Measurements from ENCODE around the gene APBA2. TPM values are rescaled to one million over a fixed set of nuclear protein-coding genes. Genes with fewer than 3 reads are reported as not detected.
"Not testable (repeated sequence)": the region's sequence is repeated elsewhere in the genome, so short reads cannot be mapped to it uniquely, and the experiment has no call there.

The APBA2 gene
- total RNA-seq, 4 donors from 2014 or later, result 1.3 to 7.0 (median 2.4) TPM

GRCh38 chr15:29018995-29019976, 133.5 kb downstream of the APBA2 start:
- no peaks in the 10 kb centered on the region for H3K9me3 ChIP-seq
- no peaks in the 10 kb centered on the region for H3K36me3 ChIP-seq
- no peak for DNase-seq (ENCODE audit: low spot score in 2 of 2)
- no peak overlapping the region for H3K27ac ChIP-seq
- no peaks in the 10 kb centered on the region for H3K27me3 ChIP-seq
- H3K4me3 ChIP-seq, result no peak overlapping the region
- H3K4me1 ChIP-seq, result no peaks in the 10 kb centered on the region
- 83% methylated on average over 8 of the region's 9 CpGs for WGBS
- TF ChIP-seq POLR2AphosphoS5 (IDR thresholded peaks at IDR 0.05), result no peak
- no peak for TF ChIP-seq EP300 (IDR thresholded peaks at IDR 0.05)
- no peak for TF ChIP-seq CTCF (IDR thresholded peaks at IDR 0.05)
- no peak for TF ChIP-seq POLR2A (IDR thresholded peaks at IDR 0.05)

GRCh38 chr15:29021857-29022256, 136.1 kb downstream of the APBA2 start:
- H3K27me3 ChIP-seq, result no peaks in the 10 kb centered on the region
- H3K27ac ChIP-seq, result no peak overlapping the region
- WGBS, result 68% methylated on average over 7 of the region's 7 CpGs
- no peak overlapping the region for H3K4me3 ChIP-seq
- DNase-seq (ENCODE audit: low spot score in 2 of 2), result no peak
- TF ChIP-seq CTCF (IDR thresholded peaks at IDR 0.05) (no peak), POLR2A (IDR thresholded peaks at IDR 0.05) (no peak), EP300 (IDR thresholded peaks at IDR 0.05) (no peak), POLR2AphosphoS5 (IDR thresholded peaks at IDR 0.05) (no peak)
- no peaks in the 10 kb centered on the region for H3K9me3 ChIP-seq
- H3K4me1 ChIP-seq, result no peaks in the 10 kb centered on the region
- H3K36me3 ChIP-seq, result no peaks in the 10 kb centered on the region

GRCh38 chr15:29024662-29025061, 138.9 kb downstream of the APBA2 start:
- Histone ChIP-seq H3K27ac (no peak overlapping the region), H3K27me3 (no peaks in the 10 kb centered on the region), H3K4me1 (no peaks in the 10 kb centered on the region), H3K36me3 (no peaks in the 10 kb centered on the region), H3K4me3 (no peak overlapping the region), H3K9me3 (no peaks in the 10 kb centered on the region)
- DNase-seq (ENCODE audit: low spot score in 2 of 2), result peak in 1 of 2 donors; percentile 31
- TF ChIP-seq POLR2AphosphoS5 (IDR thresholded peaks at IDR 0.05) (no peak), POLR2A (IDR thresholded peaks at IDR 0.05) (no peak), CTCF (IDR thresholded peaks at IDR 0.05) (no peak), EP300 (IDR thresholded peaks at IDR 0.05) (no peak)
- WGBS, result 71% methylated on average over 5 of the region's 5 CpGs

- 96% methylated on average over 17 of the region's 17 CpGs for WGBS
- peak in 1 of 2 donors; percentile 53 for DNase-seq (ENCODE audit: low spot score in 2 of 2)
- not testable (repeated sequence) for H3K4me1 ChIP-seq, H3K36me3 ChIP-seq, H3K27ac ChIP-seq, H3K27me3 ChIP-seq, H3K9me3 ChIP-seq, H3K4me3 ChIP-seq
These were observed 139.6 kb downstream of the APBA2 start for GRCh38 chr15:29025411-29025810.

GRCh38 chr15:29028158-29028557, 142.4 kb downstream of the APBA2 start:
- H3K27me3 ChIP-seq; H3K9me3 ChIP-seq; H3K4me1 ChIP-seq; DNase-seq (ENCODE audit: low spot score in 2 of 2); H3K36me3 ChIP-seq; H3K4me3 ChIP-seq; H3K27ac ChIP-seq: not testable (repeated sequence)

- H3K27ac ChIP-seq, result no peak overlapping the region
- no peak overlapping the region for H3K4me3 ChIP-seq
- H3K36me3 ChIP-seq, result no peaks in the 10 kb centered on the region
- DNase-seq (ENCODE audit: low spot score in 2 of 2), result no peak
- no peaks in the 10 kb centered on the region for H3K27me3 ChIP-seq
- WGBS, result 94% methylated on average over 13 of the region's 17 CpGs
- TF ChIP-seq POLR2A (IDR thresholded peaks at IDR 0.05), result no peak
- no peaks in the 10 kb centered on the region for H3K9me3 ChIP-seq
- H3K4me1 ChIP-seq, result no peaks in the 10 kb centered on the region
These were observed 143.9 kb downstream of the APBA2 start for GRCh38 chr15:29029651-29030195.
